ENCODE results near the gene INHBB.

DNA sequence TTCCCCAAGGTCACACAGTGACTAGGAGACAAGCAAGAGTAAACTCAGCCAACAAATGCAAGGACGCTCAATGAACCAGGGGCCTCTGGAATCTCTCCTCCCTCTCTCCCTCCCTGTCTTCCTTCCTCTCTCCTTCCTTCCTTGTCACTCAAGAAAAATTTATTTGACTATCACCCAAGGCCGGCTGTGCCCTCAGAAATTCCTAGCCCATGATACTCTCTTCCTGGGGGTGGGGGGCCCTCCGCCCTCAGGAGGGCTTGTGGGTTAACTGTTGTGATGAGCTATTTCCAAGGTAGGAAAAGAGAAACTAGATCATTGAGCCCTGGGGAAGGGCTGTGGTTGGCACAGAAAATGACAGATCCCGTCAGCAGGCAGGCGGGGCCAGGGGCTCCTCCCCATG is 21.7 kb downstream of the INHBB start:
- TF ChIP-seq, protein P1, sequence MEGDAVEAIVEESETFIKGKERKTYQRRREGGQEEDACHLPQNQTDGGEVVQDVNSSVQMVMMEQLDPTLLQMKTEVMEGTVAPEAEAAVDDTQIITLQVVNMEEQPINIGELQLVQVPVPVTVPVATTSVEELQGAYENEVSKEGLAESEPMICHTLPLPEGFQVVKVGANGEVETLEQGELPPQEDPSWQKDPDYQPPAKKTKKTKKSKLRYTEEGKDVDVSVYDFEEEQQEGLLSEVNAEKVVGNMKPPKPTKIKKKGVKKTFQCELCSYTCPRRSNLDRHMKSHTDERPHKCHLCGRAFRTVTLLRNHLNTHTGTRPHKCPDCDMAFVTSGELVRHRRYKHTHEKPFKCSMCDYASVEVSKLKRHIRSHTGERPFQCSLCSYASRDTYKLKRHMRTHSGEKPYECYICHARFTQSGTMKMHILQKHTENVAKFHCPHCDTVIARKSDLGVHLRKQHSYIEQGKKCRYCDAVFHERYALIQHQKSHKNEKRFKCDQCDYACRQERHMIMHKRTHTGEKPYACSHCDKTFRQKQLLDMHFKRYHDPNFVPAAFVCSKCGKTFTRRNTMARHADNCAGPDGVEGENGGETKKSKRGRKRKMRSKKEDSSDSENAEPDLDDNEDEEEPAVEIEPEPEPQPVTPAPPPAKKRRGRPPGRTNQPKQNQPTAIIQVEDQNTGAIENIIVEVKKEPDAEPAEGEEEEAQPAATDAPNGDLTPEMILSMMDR (IDR thresholded peaks at IDR 0.05 in 4 of 5, conservative IDR thresholded peaks at IDR 0.05 in 1 of 5) = no peak
- no peak for TF ChIP-seq POLR2A (IDR thresholded peaks at IDR 0.05)

All from gastrocnemius medialis (tissue), 4 donors.